H1 (cell line): ENCODE measurements around the gene CAT. TPM values are rescaled to one million over a fixed set of nuclear protein-coding genes. Genes with fewer than 3 reads are reported as not detected.

Source experiments
- polyA plus RNA-seq, 7 experiments: library from polyadenylated mRNA; depleted of rRNA in 3 of 7; stranded (reverse) in 5 of 7; unstranded in 2 of 7; fragments of >200 nt in 5 of 7; fragments of 200-250 nt in 2 of 7; gene quantifications; 1 replicate in 5 of 7; 2 replicates in 1 of 7; 4 replicates in 1 of 7; pipeline versions ENCODE4 v1.2.1 to v1.2.3, GENCODE V29; 2011 to 2013; ENCODE audit warnings: missing spikeins in 2 of 7, mixed read lengths in 2 of 7
- total RNA-seq: library from RNA; stranded (reverse); fragmentation: NEBNext Ultra II Directional; extraction: Animal tissue kit (Norgen Biotek cat#: 25700); gene quantifications from 2 replicates; pipeline ENCODE4 v1.2.1, GENCODE V29; 2021
- TF ChIP-seq, protein P1 (sequence below): IDR thresholded peaks from 2 replicates; pipeline ENCODE4 v1.6.1; 2011; ENCODE audit warnings: low read length, improper control_type of control experiment

CAT gene
- total and polyA plus RNA-seq, 2 of the 8 experiments (the other 6 are each of a cell fraction or from before 2014, with no cell fraction given), result 9.6 to 15.0 TPM

DNA sequence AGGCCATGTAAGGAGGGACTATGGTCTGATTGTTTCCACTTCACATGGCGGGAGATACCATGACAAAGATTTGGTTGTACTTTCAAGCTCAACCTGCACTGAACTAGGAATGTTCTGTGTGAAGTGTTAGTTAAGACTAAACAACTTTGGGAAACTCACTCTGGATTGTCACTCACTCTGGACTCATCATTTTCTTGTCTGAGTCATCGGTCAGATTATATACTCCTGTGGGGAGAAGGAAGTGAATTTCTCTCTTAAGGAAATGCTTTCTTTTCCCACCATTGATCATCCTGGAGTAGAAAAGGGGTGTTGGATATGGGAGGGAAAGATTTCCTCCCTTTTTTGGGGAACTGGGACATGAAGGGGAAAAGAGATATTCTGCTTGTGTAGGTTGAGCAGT is 26.9 kb upstream of the CAT start (continued):
- TF ChIP-seq, protein P1, sequence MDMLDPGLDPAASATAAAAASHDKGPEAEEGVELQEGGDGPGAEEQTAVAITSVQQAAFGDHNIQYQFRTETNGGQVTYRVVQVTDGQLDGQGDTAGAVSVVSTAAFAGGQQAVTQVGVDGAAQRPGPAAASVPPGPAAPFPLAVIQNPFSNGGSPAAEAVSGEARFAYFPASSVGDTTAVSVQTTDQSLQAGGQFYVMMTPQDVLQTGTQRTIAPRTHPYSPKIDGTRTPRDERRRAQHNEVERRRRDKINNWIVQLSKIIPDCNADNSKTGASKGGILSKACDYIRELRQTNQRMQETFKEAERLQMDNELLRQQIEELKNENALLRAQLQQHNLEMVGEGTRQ, result no peak
